ENCODE measurements around the gene NEU3.
"Not testable (repeated sequence)": the region's sequence is repeated elsewhere in the genome, so short reads cannot be mapped to it uniquely, and the experiment has no call there.

The NEU3 gene

GRCh38 chr11:75035256-75035655 is 46.5 kb downstream of the NEU3 start:
- no peak overlapping the region for H3K4me3 ChIP-seq (ENCODE audit: low read depth, low read length)
- no peak for TF ChIP-seq CTCF (IDR thresholded peaks at IDR 0.05; ENCODE audit: control insufficient read depth, extremely low read depth, insufficient read depth)
- no peak for DNase-seq (ENCODE audit: low read depth)

GRCh38 chr11:75035911-75036565 is 47.3 kb downstream of the NEU3 start:
- DNase-seq (ENCODE audit: low read depth): no peak
- TF ChIP-seq CTCF (IDR thresholded peaks at IDR 0.05; ENCODE audit: control insufficient read depth, extremely low read depth, insufficient read depth): no peak
- no peak overlapping the region for H3K4me3 ChIP-seq (ENCODE audit: low read depth, low read length)

- no peak for DNase-seq (ENCODE audit: low read depth)
- no peak overlapping the region for H3K4me3 ChIP-seq (ENCODE audit: low read depth, low read length)
- no peak for TF ChIP-seq CTCF (IDR thresholded peaks at IDR 0.05; ENCODE audit: control insufficient read depth, extremely low read depth, insufficient read depth)
Measured at GRCh38 chr11:75040167-75040770, 51.5 kb downstream of the NEU3 start.

- H3K4me3 ChIP-seq (ENCODE audit: low read depth, low read length): no peak overlapping the region
- TF ChIP-seq CTCF (IDR thresholded peaks at IDR 0.05; ENCODE audit: control insufficient read depth, extremely low read depth, insufficient read depth): no peak
- DNase-seq (ENCODE audit: low read depth): no peak
Measured at GRCh38 chr11:75041263-75041662, 52.5 kb downstream of the NEU3 start.

- not testable (repeated sequence) for H3K4me3 ChIP-seq (ENCODE audit: low read depth, low read length); DNase-seq (ENCODE audit: low read depth)
Measured at GRCh38 chr11:75041821-75042220, 53.1 kb downstream of the NEU3 start.

GRCh38 chr11:75044381-75045170 is 55.8 kb downstream of the NEU3 start:
- DNase-seq (ENCODE audit: low read depth); H3K4me3 ChIP-seq (ENCODE audit: low read depth, low read length): not testable (repeated sequence)

GRCh38 chr11:75046668-75047067 is 57.9 kb downstream of the NEU3 start:
- DNase-seq (ENCODE audit: low read depth): not testable (repeated sequence)

GRCh38 chr11:75047191-75047590 is 58.5 kb downstream of the NEU3 start:
- no peak overlapping the region for H3K4me3 ChIP-seq (ENCODE audit: low read depth, low read length)
- TF ChIP-seq CTCF (IDR thresholded peaks at IDR 0.05; ENCODE audit: control insufficient read depth, extremely low read depth, insufficient read depth): no peak
- no peak for DNase-seq (ENCODE audit: low read depth)

More at GRCh38 chr11:75046668-75047067, 57.9 kb downstream of the NEU3 start:
- not testable (repeated sequence) for H3K4me3 ChIP-seq (ENCODE audit: low read depth, low read length)

- DNase-seq (ENCODE audit: low read depth); H3K4me3 ChIP-seq (ENCODE audit: low read depth, low read length): not testable (repeated sequence)
Measured at GRCh38 chr11:75049501-75050266, 61.0 kb downstream of the NEU3 start.
